ENCODE measurements around the gene LRRC4C. TPM values are rescaled to one million over a fixed set of nuclear protein-coding genes. Genes with fewer than 3 reads are reported as not detected.

LRRC4C gene
- total RNA-seq, 2 donors from 2014 or later, result 0.95 to 3.2 TPM

- no peak overlapping the region for H3K4me3 ChIP-seq
- DNase-seq (ENCODE audit: low spot score) (no peak), ATAC-seq (ENCODE audit: insufficient number of reproducible peaks, low FRiP score, low read depth) (no peak)
- no peaks in the 10 kb centered on the region for H3K27me3 ChIP-seq (replicated peaks; ENCODE audit: insufficient read depth)
- no peaks in the 10 kb centered on the region for H3K9me3 ChIP-seq
- H3K27ac ChIP-seq, result no peak overlapping the region
- no peaks in the 10 kb centered on the region for H3K4me1 ChIP-seq (ENCODE audit: control insufficient read depth in 1 of 2, low read depth in 2 of 2)
- no peaks in the 10 kb centered on the region for H3K36me3 ChIP-seq
- TF ChIP-seq CTCF (IDR thresholded peaks at IDR 0.05), result no peak
Measured at GRCh38 chr11:40514124-40514523, 945.3 kb downstream of the LRRC4C start.

DNA sequence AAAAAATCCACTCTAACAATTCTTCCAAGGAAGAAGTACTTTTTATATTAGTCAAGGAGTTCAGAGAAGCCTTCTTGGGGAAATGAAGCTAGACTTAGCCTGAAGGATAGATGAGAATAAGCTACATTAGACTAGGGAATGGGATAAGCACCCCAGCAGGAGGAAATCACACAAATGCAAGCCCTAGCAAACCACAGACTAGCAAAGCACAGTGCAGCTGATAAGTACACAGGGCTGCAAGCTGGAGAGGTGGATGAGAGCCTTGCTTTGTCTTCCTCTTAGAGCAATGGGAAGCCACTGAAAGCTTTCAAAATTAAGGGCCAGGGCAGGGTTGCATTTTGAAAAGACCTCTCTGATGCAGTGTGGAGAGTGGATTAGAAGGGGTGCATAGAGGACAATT is 946.2 kb downstream of the LRRC4C start:
- no peaks in the 10 kb centered on the region for H3K9me3 ChIP-seq
- H3K4me3 ChIP-seq, result no peak overlapping the region
- H3K27me3 ChIP-seq (replicated peaks; ENCODE audit: insufficient read depth), result no peaks in the 10 kb centered on the region
- DNase-seq (ENCODE audit: low spot score), result no peak
- no peak for TF ChIP-seq CTCF (IDR thresholded peaks at IDR 0.05)
- no peaks in the 10 kb centered on the region for H3K36me3 ChIP-seq
- no peak for ATAC-seq (ENCODE audit: insufficient number of reproducible peaks, low FRiP score, low read depth)
- no peaks in the 10 kb centered on the region for H3K4me1 ChIP-seq (ENCODE audit: control insufficient read depth in 1 of 2, low read depth in 2 of 2)
- no peak overlapping the region for H3K27ac ChIP-seq

DNA sequence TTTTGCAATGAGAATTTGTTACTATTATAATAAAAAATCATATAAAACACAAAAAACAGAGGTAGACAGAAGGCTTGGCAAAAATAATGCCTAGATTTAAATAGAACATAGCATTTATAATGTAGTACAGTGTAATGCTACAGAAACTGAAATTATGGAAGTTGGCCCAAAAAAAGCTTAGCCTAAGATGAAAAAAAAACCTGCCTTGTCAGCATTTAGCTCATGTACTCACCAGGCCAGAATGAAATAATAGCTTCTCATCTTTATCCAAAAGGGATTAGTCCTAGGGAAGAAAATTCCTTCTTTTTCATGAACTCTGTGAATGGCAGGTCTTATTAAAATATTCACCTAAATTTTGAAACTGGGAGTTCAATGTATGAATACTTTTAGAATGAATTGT is 951.1 kb downstream of the LRRC4C start:
- Histone ChIP-seq H3K4me3 (no peak overlapping the region), H3K27me3 (replicated peaks; ENCODE audit: insufficient read depth) (no peaks in the 10 kb centered on the region), H3K4me1 (ENCODE audit: control insufficient read depth in 1 of 2, low read depth in 2 of 2) (no peaks in the 10 kb centered on the region), H3K27ac (no peak overlapping the region), H3K36me3 (no peaks in the 10 kb centered on the region), H3K9me3 (no peaks in the 10 kb centered on the region)
- DNase-seq (ENCODE audit: low spot score) (no peak), ATAC-seq (ENCODE audit: insufficient number of reproducible peaks, low FRiP score, low read depth) (no peak)
- no peak for TF ChIP-seq CTCF (IDR thresholded peaks at IDR 0.05)

- Histone ChIP-seq H3K27me3 (replicated peaks; ENCODE audit: insufficient read depth) (no peaks in the 10 kb centered on the region), H3K27ac (no peak overlapping the region), H3K4me1 (ENCODE audit: control insufficient read depth in 1 of 2, low read depth in 2 of 2) (no peaks in the 10 kb centered on the region), H3K4me3 (no peak overlapping the region), H3K9me3 (no peaks in the 10 kb centered on the region), H3K36me3 (no peaks in the 10 kb centered on the region)
- DNase-seq (ENCODE audit: low spot score) (no peak), ATAC-seq (ENCODE audit: insufficient number of reproducible peaks, low FRiP score, low read depth) (no peak)
- no peak for TF ChIP-seq CTCF (IDR thresholded peaks at IDR 0.05)
Measured at GRCh38 chr11:40506226-40506625, 953.2 kb downstream of the LRRC4C start.

DNA sequence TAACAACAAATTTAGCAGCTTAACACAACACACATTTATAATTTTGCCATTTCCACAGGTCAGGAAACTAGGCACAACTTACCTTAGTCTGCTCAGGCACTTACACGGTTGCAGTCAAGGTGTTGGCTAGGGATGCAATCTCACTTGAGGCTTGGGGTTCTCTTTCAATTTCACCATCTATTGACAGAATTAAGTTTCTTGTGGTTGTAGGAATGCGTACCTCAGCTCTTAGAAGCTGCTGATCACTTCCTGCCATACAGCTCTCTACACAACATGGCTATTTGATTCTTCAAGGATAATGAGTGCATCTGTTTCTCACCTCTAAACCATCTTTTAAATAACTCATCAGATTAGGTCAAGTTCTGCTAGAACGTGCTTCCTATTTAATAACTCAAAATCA is 968.1 kb downstream of the LRRC4C start:
- Histone ChIP-seq H3K36me3 (no peaks in the 10 kb centered on the region), H3K4me1 (ENCODE audit: control insufficient read depth in 1 of 2, low read depth in 2 of 2) (no peaks in the 10 kb centered on the region), H3K4me3 (no peak overlapping the region), H3K9me3 (no peaks in the 10 kb centered on the region), H3K27ac (no peak overlapping the region), H3K27me3 (replicated peaks; ENCODE audit: insufficient read depth) (no peaks in the 10 kb centered on the region)
- ATAC-seq (ENCODE audit: insufficient number of reproducible peaks, low FRiP score, low read depth) (no peak), DNase-seq (ENCODE audit: low spot score) (no peak)
- no peak for TF ChIP-seq CTCF (IDR thresholded peaks at IDR 0.05)
